HG03432 (cell line): Measurements from ENCODE around the gene MYO1F.

Experiments used
- ATAC-seq: cut with Tn5 transposase; IDR thresholded peaks from one replicate; pipeline ENCODE4 v1.9.1; 2021; ENCODE audit warnings: mild to moderate bottlenecking, moderate library complexity; ENCODE audit not compliant: unreplicated experiment

MYO1F gene

GRCh38 chr19:8473648-8474476, 103.4 kb downstream of the MYO1F start:
- ATAC-seq, result peak; percentile 58
